GM12872 (cell line): ENCODE results near the gene ITCH.

Experiments
- CTCF ChIP-seq: IDR thresholded peaks from 3 replicates; pipeline ENCODE4 v1.5.1; 2011; ENCODE audit warnings: low read depth, mild to moderate bottlenecking, low read length, moderate library complexity; ENCODE audit not compliant: insufficient read depth

The ITCH gene

GRCh38 chr20:34529742-34530141, 166.7 kb downstream of the ITCH start:
- TF ChIP-seq CTCF: no peak

GRCh38 chr20:34530342-34530741, 167.3 kb downstream of the ITCH start:
- TF ChIP-seq CTCF: no peak

GRCh38 chr20:34531608-34532265, 168.7 kb downstream of the ITCH start:
- TF ChIP-seq CTCF: no peak

- TF ChIP-seq CTCF: no peak
These were observed 169.2 kb downstream of the ITCH start for GRCh38 chr20:34532320-34532719.

GRCh38 chr20:34532756-34533155, 169.7 kb downstream of the ITCH start:
- TF ChIP-seq CTCF: no peak

GRCh38 chr20:34534391-34535165, 171.5 kb downstream of the ITCH start:
- TF ChIP-seq CTCF: no peak

- TF ChIP-seq CTCF: no peak
These were observed 172.3 kb downstream of the ITCH start for GRCh38 chr20:34535301-34535840.
